Measurements from ENCODE around the gene DNAJA4.

GRCh38 chr15:78244893-78245292 lies 19.5 kb upstream of the DNAJA4 start:
- TF ChIP-seq EP300 (IDR thresholded peaks at IDR 0.05) (no peak), CTCF (IDR thresholded peaks at IDR 0.05) (no peak), POLR2A (IDR thresholded peaks at IDR 0.05) (no peak)
